Smooth muscle cell (in vitro differentiated cells): ENCODE measurements around the gene PIAS2. TPM values are rescaled to one million over a fixed set of nuclear protein-coding genes. Genes with fewer than 3 reads are reported as not detected.

Experiments used
- DNase-seq: peaks from one replicate; lab custom pipeline; 2025; ENCODE audit not compliant: unreplicated experiment; lab: John Stamatoyannopoulos, UW
- H2AFZ ChIP-seq: fragments of 200-600 bp; sonication (generic); 2 replicates; pipeline ENCODE4 v1.6.0; 2016; ENCODE audit warnings: antibody characterized with exemption, low read depth, mild to moderate bottlenecking
- H3F3A ChIP-seq: fragments of 200-600 bp; sonication (generic); 2 replicates; pipeline ENCODE4 v1.6.0; 2017; ENCODE audit warnings: antibody characterized with exemption, low read depth
- H3K27ac ChIP-seq: fragments of 200-600 bp; sonication (generic); 2 replicates; pipeline ENCODE4 v1.5.1; 2016; ENCODE audit warnings: low read depth, mild to moderate bottlenecking
- H3K27me3 ChIP-seq: fragments of 200-600 bp; sonication (generic); 2 replicates; pipeline ENCODE4 v1.6.1; 2016; ENCODE audit warnings: low read depth, mild to moderate bottlenecking
- H3K36me3 ChIP-seq: fragments of 200-600 bp; sonication (generic); 2 replicates; pipeline ENCODE4 v1.5.1; 2016; ENCODE audit warnings: low read depth
- H3K4me1 ChIP-seq: fragments of 200-600 bp; sonication (generic); 2 replicates; pipeline ENCODE4 v1.5.1; 2016; ENCODE audit warnings: low read depth
- H3K4me2 ChIP-seq: fragments of 200-600 bp; sonication (generic); 2 replicates; pipeline ENCODE4 v1.6.0; 2016; ENCODE audit warnings: mild to moderate bottlenecking
- H3K4me3 ChIP-seq: fragments of 200-600 bp; sonication (generic); 2 replicates; pipeline ENCODE4 v1.5.1; 2016; ENCODE audit warnings: mild to moderate bottlenecking
- H3K79me2 ChIP-seq: fragments of 200-600 bp; sonication (generic); 2 replicates; pipeline ENCODE4 v1.6.0; 2016; ENCODE audit warnings: low read depth, mild to moderate bottlenecking
- H3K9ac ChIP-seq: fragments of 200-600 bp; sonication (generic); 2 replicates; pipeline ENCODE4 v1.6.0; 2016; ENCODE audit warnings: low read depth
- H3K9me3 ChIP-seq: fragments of 200-600 bp; sonication (generic); replicated peaks from 2 replicates; pipeline ENCODE4 v1.5.1; 2016; ENCODE audit warnings: low read depth
- H4K20me1 ChIP-seq: fragments of 200-600 bp; sonication (generic); 2 replicates; pipeline ENCODE4 v1.6.0; 2016; ENCODE audit warnings: low read depth
- CTCF ChIP-seq: fragments of 200-600 bp; sonication (generic); IDR thresholded peaks from 2 replicates; pipeline ENCODE4 v1.5.1; 2017; ENCODE audit warnings: borderline replicate concordance, mild to moderate bottlenecking, antibody characterized with exemption; ENCODE audit not compliant: insufficient read depth, poor library complexity, severe bottlenecking
- WGBS: methylation state at CpG from one replicate; pipeline ENCODE4 v1.1.7; 2016; ENCODE audit warnings: low lambda C conversion rate; 5-methylcytosine and 5-hydroxymethylcytosine counted together
- polyA plus RNA-seq: library from polyadenylated mRNA; unstranded; fragments of >200 nt; fragmentation: Nextera tagmentation; extraction: Ambion mirVana; gene quantifications from 2 replicates; pipeline ENCODE4 v1.2.1, GENCODE V29; 2016
- total RNA-seq: library from RNA; depleted of rRNA; stranded (reverse); fragments of >200 nt; gene quantifications from 2 replicates; pipeline ENCODE4 v1.2.3, GENCODE V29; 2014

The PIAS2 gene
- total and polyA plus RNA-seq, 2 experiments from 2014 or later: 15.7 to 26.6 TPM

GRCh38 chr18:46920067-46920466 lies 2.8 kb upstream of the PIAS2 start:
- H3K4me1 ChIP-seq: peaks cover 19% of the 10 kb centered on the region
- no peak overlapping the region for H3K4me3 ChIP-seq
- no peak overlapping the region for H3K4me2 ChIP-seq
- H3K79me2 ChIP-seq: peaks cover 15% of the 10 kb centered on the region
- no peak overlapping the region for H3K27ac ChIP-seq
- 87% methylated on average over 2 of the region's 2 CpGs for WGBS
- peaks cover 10% of the 10 kb centered on the region for H4K20me1 ChIP-seq
- no peak overlapping the region for H3K9ac ChIP-seq
- no peak overlapping the region for H2AFZ ChIP-seq
- H3K9me3 ChIP-seq: no peaks in the 10 kb centered on the region
- no peaks in the 10 kb centered on the region for H3K36me3 ChIP-seq
- DNase-seq: no peak
- no peaks in the 10 kb centered on the region for H3F3A ChIP-seq
- TF ChIP-seq CTCF: no peak
- no peaks in the 10 kb centered on the region for H3K27me3 ChIP-seq

GRCh38 chr18:46917803-46918600 lies 695 bp upstream of the PIAS2 start:
- Histone ChIP-seq H3K36me3 (no peaks in the 10 kb centered on the region), H3K27me3 (no peaks in the 10 kb centered on the region), H4K20me1 (peaks cover 30% of the 10 kb centered on the region), H3K27ac (no peak overlapping the region), H3K4me3 (peak overlapping the region; percentile 94), H3K9me3 (no peaks in the 10 kb centered on the region), H3K79me2 (peaks cover 36% of the 10 kb centered on the region), H3K9ac (peak overlapping the region; percentile 53), H3F3A (no peaks in the 10 kb centered on the region), H3K4me1 (peaks cover 19% of the 10 kb centered on the region), H2AFZ (peak overlapping the region; percentile 91), H3K4me2 (peak overlapping the region; percentile 94)
- TF ChIP-seq CTCF: no peak
- 31% methylated on average over 33 of the region's 33 CpGs for WGBS
- peak; percentile 21 for DNase-seq

GRCh38 chr18:46916551-46917107 lies 678 bp downstream of the PIAS2 start:
- peak overlapping the region; percentile 94 for H3K4me3 ChIP-seq
- no peaks in the 10 kb centered on the region for H3F3A ChIP-seq
- H3K79me2 ChIP-seq: peaks cover 49% of the 10 kb centered on the region
- TF ChIP-seq CTCF: no peak
- peak overlapping the region; percentile 46 for H3K27ac ChIP-seq
- no peaks in the 10 kb centered on the region for H3K9me3 ChIP-seq
- H3K4me2 ChIP-seq: peak overlapping the region; percentile 94
- H3K9ac ChIP-seq: peak overlapping the region; percentile 53
- peak overlapping the region; percentile 76 for H2AFZ ChIP-seq
- WGBS: under 1% methylated on average over 10 of the region's 21 CpGs
- H4K20me1 ChIP-seq: peaks cover 44% of the 10 kb centered on the region
- H3K4me1 ChIP-seq: peaks cover 19% of the 10 kb centered on the region
- no peaks in the 10 kb centered on the region for H3K27me3 ChIP-seq
- H3K36me3 ChIP-seq: no peaks in the 10 kb centered on the region
- no peak for DNase-seq
